ENCODE data around the gene BPHL.
"Not testable (repeated sequence)": the region's sequence is repeated elsewhere in the genome, so short reads cannot be mapped to it uniquely, and the experiment has no call there.

Gene BPHL

GRCh38 chr6:3118353-3119039 lies at the start of gene BPHL:
TSS of gene BPHL (plus strand) at chr6:3118711. CDS start at chr6:3118741, 30 bp downstream.
- FAIRE-seq, result no peak

- no peak for FAIRE-seq
These were observed 46.9 kb upstream of the BPHL start for GRCh38 chr6:3071568-3071967.

DNA sequence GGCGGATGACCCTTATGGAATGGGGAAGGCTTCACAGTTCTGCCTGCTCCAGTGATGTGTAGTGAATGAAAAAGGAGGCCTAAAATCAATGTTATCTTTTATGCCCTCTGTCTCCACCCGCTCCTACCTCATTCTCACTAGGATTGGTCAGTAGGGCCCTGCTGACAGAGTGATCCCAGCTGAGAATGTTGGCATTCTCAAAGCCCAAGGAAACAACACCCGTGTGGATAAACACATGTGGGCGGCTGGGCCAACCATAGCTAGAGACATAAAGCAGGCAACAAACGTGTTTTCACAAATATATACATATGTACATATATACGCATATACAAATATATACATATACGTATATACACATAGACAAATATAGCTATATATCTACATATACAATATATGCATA lies 45.7 kb upstream of the BPHL start:
- no peak for FAIRE-seq

DNA sequence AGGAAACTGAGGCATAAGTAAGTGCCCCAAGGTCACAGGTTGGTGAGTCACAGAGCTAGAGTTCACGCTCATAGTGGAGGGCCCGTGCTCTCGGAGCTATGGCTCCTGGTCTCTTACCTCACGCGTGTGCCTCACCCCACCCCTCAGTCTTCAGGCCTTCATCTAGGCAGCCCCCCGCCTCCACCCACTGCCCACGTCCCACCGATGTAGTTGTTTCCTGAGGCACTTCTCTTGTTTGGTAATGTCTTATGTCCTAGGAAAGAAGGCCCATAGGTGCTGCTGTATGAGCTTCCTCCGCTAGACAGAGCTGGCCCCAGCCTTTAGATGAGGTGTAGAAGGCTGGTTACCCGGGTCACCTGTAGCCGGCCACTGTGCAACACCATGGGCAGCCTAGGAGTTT lies 45.1 kb upstream of the BPHL start:
- no peak for FAIRE-seq

DNA sequence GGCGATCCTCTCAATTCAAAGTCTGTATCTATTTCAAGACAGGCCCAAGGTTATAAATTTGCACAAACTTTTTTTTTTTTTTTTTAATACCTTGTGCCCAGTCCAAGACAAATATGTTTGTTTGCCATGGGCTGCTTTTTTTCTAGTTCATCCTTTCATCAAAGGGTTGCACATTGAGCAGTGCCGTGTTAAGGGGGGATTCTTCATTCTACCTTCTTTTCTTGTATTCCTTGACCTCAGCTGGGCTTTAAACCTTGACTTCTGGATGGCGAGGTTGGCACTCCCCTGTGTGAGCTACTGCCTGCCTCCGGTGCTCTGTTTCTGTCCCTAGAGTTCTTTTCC lies 42.8 kb upstream of the BPHL start:
- no peak for FAIRE-seq

GRCh38 chr6:3076320-3076719 lies 42.2 kb upstream of the BPHL start:
- no peak for FAIRE-seq

DNA sequence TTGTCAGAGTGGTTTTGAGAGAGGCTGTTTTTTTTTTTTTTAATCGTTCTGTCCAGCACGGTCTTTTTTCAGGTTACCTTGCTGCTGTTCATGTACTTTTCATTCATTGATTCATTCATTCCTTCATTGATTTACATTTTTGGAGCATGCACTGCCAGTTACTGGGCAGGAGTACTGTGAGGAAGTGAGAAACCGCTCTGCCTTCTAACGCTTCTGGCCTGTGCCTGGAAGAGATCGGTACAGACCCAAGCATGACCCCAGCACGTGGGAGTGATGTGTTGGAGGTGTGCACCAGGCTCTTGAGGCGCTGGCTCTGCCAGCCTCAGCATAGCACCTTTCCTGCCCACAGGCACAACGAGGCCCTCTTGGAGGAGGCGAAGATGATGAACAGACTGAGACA lies 41.1 kb upstream of the BPHL start:
- no peak for FAIRE-seq

DNA sequence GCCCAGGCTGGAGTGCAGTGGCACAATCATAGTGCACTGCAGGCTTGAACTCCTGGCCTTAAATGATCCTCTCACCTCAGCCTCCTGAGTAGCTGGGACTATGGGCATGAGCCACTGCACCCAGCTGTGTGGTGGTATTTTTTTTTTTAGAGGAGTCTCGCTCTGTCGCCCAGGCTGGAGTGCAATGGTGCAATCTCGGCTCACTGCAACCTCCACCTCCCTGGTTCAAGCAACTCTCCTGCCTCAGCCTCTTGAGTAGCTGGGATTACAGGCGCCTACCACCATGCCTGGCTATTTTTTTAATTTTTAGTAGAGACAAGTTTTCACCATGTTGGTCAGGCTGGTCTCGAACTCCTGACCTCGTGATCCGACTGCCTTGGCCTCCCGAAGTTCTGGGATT lies 39.6 kb upstream of the BPHL start:
- FAIRE-seq, result not testable (repeated sequence)

DNA sequence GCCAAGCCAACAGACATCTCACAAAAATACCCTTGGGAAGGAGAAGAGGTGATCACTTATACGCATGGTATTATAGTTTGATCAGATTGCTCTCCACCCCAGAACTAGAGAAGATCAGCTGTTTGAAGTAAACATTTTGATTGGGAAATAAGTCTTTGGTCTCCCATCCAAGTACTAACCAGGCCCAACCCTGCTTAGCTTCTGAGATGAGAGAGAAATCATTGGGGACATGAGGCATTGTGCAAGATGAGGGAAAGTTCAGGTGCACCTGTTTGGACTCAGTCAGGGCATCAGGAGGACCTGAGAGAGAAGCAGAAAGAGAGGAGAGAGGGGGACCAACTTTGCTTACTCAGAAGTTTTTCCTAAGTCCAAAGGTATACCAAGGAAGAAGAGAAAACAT lies 38.8 kb upstream of the BPHL start:
- FAIRE-seq, result no peak

- FAIRE-seq, result no peak
These were observed 36.6 kb upstream of the BPHL start for GRCh38 chr6:3081960-3082359.

DNA sequence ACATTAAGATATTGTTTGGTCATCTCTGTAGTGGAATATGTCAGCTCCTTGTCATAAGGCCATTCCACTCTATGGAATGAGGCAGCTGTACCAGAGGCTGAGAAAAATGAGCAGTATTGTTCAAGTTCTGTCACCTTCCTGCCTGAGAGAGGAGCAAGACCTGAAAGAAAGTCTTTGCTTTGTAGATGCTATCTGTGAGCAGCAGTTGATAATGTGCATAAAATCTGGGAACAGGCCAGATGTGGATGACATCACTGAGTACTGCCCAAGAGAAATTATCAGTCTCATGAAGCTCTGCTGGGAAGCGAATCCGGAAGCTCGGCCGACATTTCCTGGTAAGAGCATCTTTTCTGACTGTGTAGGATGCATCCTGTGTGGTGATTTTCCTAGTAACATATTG lies 33.4 kb upstream of the BPHL start:
- no peak for FAIRE-seq

GRCh38 chr6:3086282-3086946 lies 32.1 kb upstream of the BPHL start:
- FAIRE-seq, result no peak

- no peak for FAIRE-seq
These were observed 30.1 kb upstream of the BPHL start for GRCh38 chr6:3088446-3088845.

DNA sequence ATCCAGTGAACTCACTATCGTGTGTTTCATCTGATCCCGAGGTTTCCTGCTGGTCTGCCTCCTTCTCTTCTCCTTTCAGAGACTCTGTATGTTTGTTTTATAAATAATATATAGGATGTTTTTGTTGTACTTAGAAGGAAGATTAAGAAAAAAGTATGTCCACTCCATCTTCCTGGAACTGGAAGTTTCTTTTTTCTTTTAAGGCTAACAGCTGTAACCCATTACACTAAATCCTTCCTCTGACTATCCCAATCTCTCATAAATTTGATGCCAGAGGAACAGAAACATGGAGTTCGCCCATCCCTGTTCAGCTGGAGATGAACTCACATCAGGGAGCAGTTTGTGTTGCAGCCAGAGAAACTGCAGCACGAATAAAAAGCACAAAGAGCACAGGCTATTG lies 29.5 kb upstream of the BPHL start:
- FAIRE-seq, result no peak

DNA sequence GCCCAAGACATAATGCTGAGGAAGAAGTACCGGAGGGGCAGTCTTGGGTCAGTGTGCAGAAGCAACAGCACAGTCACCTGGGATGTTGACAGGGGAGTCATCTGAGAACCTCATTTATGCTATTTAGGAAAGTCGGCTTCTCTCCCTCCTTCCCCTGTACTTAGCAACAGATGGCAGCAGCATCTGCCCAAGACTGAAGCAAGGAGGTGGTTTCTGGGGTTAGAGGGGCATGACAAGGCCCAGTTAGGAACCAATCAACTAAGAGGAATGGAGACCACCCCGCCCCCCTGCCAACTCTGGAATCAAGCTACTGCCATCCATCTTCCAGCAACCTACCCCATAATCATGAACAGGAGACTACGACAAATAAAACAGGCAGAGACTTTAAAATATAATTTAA lies 28.5 kb upstream of the BPHL start:
- no peak for FAIRE-seq

DNA sequence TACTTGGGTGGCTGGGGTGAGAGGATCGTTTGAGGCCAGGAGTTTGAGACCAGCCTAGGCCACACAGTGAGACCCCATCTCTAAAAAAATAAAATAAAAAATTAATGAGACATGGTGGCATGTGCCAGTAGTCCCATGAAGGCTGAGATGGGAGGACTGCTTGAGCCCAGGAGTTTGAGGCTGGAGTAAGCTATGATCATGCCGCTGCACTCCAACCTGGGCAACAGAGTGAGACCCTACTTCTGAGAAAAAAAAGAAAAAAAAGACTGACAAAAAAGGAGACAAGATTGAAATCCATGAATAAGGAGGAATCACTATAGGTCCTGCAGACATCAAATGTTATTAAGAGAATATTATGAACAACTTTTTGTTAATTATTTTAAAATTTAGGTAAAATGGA lies 23.7 kb upstream of the BPHL start:
- FAIRE-seq, result no peak

DNA sequence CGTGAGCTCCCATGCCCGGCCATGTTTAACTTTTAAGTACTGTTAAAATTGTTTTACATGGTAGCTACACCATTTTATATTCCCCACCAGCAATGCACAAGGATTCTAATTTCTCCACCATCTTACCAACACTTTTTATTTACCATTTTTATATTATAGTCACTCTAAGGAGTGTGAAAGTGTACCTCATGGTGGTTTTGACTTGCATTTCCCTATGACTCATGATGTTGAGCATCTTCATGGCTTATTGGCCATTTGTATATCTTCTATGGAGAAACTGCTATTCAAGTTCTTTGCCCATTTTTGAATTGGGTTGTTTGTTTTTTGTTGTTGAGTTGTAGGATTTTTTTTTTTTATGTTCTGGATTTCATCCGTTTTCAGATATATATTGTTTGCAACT lies 15.6 kb upstream of the BPHL start:
- no peak for FAIRE-seq

DNA sequence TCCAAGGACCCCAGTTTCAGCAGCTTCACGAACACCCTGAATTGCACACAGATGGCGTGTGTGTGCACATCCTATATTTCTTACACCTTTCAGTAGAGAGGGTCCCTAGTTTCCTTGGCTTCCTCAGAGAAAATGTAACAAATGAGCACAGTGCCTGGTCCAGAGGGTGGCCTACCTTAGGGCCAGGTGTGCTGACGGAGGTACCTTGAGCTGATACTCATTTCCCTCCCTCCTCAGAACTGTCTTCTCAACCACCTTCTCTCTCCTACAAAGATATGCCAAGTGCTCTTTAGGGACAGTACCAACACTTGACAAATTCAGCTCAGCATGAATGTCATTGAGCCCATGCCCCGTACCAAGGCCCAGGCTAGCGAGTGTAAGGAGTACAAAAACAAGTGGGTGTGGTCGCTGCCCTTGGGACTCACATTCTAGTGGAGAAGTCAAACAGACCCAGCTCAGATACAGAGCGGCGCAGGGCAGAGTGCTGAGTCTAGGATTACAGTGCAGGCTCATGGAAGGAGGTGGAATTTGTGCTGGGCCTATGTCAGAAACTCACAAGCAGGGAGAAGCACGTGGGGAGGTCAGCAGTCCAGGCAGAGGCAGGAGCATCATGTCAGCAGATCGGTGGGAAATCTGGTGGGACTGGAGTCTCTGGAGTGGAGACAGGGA lies 9.6 kb upstream of the BPHL start:
- FAIRE-seq, result no peak

DNA sequence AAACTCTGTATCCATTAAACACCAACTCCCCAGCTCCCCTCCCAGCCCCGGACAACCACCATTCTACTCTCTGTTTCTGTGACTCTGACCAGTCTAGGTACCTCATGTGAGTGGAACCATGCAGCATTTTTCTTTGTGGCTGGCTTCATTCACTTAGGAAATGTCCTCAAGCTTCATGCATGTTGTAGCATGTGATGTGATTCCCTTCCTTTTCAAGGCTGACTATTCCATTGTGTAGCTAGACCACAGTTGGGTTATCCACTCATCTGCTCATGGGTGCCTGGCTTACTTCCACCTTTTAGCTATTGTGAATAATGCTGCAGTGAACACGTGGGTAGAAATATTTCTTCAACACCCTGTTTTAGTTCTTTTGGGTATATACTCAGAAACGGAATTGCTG lies 8.8 kb upstream of the BPHL start:
- no peak for FAIRE-seq

DNA sequence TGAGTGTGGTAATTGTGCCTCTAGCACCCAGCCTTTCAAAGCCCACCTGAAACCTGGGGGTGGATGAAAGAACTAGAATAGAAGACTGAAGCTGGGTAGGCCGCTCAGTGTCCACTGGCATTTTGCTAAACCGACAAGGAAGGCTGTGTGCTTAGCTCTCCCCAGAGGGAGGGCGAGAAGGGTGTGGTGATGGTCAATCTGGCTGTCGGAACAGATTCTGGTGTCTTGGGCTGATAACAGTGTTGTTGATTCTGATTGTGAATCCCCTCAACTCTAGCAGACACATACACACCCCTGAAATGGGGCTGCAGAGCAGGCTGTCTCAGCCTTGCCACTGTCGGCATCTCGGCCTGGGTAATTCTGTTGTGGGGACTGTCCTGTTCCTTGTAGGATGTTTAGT lies 4.1 kb upstream of the BPHL start:
- no peak for FAIRE-seq

- no peak for FAIRE-seq
These were observed 579 bp upstream of the BPHL start for GRCh38 chr6:3117912-3118352.

DNA sequence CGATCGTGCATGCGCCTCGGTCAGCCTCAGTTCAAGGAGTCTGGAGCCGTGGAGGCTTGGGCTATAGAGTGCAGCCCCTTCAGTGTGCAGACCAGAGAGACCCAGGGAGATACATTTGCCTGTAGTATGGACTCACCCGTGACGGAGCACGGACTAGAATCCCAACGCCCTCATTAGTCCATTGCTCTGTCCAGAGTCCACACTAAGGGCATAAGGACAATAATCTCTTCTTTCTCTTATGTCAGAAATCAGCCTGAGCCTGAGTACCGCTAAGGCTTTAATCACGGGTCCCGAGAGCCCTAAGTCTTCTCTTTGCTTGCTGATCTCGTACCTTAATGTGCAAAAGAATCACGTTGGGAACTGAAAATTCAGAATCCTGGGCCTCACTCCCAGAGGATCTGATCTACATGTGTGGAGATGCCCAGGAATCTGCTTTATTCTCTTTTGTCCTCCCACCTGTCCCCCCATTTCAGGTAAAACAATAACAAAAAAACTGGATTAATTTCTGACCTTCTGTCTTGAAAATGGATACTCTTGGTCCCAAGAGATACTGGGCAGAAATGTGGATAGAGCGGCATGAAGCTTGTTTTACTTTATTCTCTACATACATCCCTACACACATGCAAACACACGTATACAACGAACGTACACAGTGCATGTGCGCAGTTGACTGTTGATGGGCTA lies 671 bp downstream of the BPHL start:
- no peak for FAIRE-seq

GRCh38 chr6:3120765-3121089 lies 2.2 kb downstream of the BPHL start:
- no peak for FAIRE-seq

GRCh38 chr6:3122823-3123182 lies 4.3 kb downstream of the BPHL start:
- no peak for FAIRE-seq

Measured in islet of Langerhans (tissue), 1 donor.